ENCODE measurements around the gene SLC7A7. TPM values are rescaled to one million over a fixed set of nuclear protein-coding genes. Genes with fewer than 3 reads are reported as not detected.

Gene SLC7A7
- polyA plus RNA-seq, 2 of the 4 experiments (the other 2 are of a cell fraction): 44.2 to 86.8 TPM

- 83% methylated on average over 26 of the region's 26 CpGs for WGBS (ENCODE audit: missing lambda C conversion rate)
- DNase-seq (ENCODE audit: low read depth in 1 of 2, low spot score in 1 of 2) (no peak), ATAC-seq (no peak), FAIRE-seq (no peak)
- CTCF ChIA-PET: interaction anchor here (0.5 to 14.1 kb wide), 9 partner anchors 6 to 420 kb away, joined by 3 to 259 read pairs (median 9); partner anchors contain the start of gene LRP10
- no peak overlapping the region for H3K27ac ChIP-seq
- no peaks in the 10 kb centered on the region for H3K9me3 ChIP-seq
- TF ChIP-seq PHF8 (IDR thresholded peaks at IDR 0.05; ENCODE audit: borderline replicate concordance, low read depth) (no peak), HES2 (IDR thresholded peaks at IDR 0.05) (no peak)
- POLR2A ChIA-PET: no interaction called here
- no peak overlapping the region for H3K4me2 ChIP-seq
- H3K4me1 ChIP-seq: no peaks in the 10 kb centered on the region
- H3K4me3 ChIP-seq: no peak overlapping the region
Measured at GRCh38 chr14:22845821-22846625, 30.8 kb upstream of the SLC7A7 start.

DNA sequence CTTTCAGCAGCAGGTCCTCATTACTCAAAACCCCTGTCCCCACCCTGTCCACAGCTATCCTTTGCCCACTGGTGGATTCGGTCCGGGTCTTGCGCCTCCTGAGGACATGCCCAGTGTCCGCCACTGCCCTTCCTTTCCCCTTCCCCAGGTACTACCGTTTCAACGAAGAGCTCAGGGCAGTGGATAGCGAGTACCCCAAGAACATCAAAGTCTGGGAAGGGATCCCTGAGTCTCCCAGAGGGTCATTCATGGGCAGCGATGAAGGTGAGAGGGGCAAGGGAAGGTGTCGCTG lies 29.8 kb upstream of the SLC7A7 start:
- WGBS (ENCODE audit: missing lambda C conversion rate): 81% methylated on average over 9 of the region's 9 CpGs
- POLR2A ChIA-PET: interaction anchor here (0.6 kb wide), 1 partner anchor 55 kb away, joined by 3 read pairs; no protein-coding TSS in a partner anchor
- FAIRE-seq (no peak), DNase-seq (ENCODE audit: low read depth in 1 of 2, low spot score in 1 of 2) (no peak), ATAC-seq (no peak)
- H3K4me3 ChIP-seq: no peak overlapping the region
- no peak overlapping the region for H3K27ac ChIP-seq
- TF ChIP-seq NFE2L2 (conservative IDR thresholded peaks at IDR 0.05; ENCODE audit: low read length): no peak
- TF ChIP-seq ZFP36 (IDR thresholded peaks at IDR 0.05; ENCODE audit: borderline replicate concordance, partially characterized antibody): no peak
- no peak for TF ChIP-seq JUN (IDR thresholded peaks at IDR 0.05)
- TF ChIP-seq CHD2 (IDR thresholded peaks at IDR 0.05; ENCODE audit: low read length, partially characterized antibody): no peak
- no peak for TF ChIP-seq RARB (CRISPR knock-in tag; IDR thresholded peaks at IDR 0.05)
- TF ChIP-seq HOXB13 (CRISPR knock-in tag; IDR thresholded peaks at IDR 0.05; ENCODE audit: low read depth): no peak
- no peak for TF ChIP-seq BCL3 (IDR thresholded peaks at IDR 0.05)
- TF ChIP-seq, protein P1, sequence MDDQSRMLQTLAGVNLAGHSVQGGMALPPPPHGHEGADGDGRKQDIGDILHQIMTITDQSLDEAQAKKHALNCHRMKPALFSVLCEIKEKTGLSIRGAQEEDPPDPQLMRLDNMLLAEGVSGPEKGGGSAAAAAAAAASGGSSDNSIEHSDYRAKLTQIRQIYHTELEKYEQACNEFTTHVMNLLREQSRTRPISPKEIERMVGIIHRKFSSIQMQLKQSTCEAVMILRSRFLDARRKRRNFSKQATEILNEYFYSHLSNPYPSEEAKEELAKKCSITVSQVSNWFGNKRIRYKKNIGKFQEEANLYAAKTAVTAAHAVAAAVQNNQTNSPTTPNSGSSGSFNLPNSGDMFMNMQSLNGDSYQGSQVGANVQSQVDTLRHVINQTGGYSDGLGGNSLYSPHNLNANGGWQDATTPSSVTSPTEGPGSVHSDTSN (IDR thresholded peaks at IDR 0.05): no peak
- no peak for TF ChIP-seq EP300 (IDR thresholded peaks at IDR 0.05)
- TF ChIP-seq RCOR1 (IDR thresholded peaks at IDR 0.05; ENCODE audit: low read depth, low read length): no peak
- TF ChIP-seq, protein P2, sequence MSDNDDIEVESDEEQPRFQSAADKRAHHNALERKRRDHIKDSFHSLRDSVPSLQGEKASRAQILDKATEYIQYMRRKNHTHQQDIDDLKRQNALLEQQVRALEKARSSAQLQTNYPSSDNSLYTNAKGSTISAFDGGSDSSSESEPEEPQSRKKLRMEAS (IDR thresholded peaks at IDR 0.05): no peak
- TF ChIP-seq EHMT2 (IDR thresholded peaks at IDR 0.05; ENCODE audit: low read depth): no peak
- no peak overlapping the region for H3K4me2 ChIP-seq
- H3K9me3 ChIP-seq: no peaks in the 10 kb centered on the region
- CTCF ChIA-PET: interaction anchor here (0.7 to 14.1 kb wide), 7 partner anchors 7 to 419 kb away, joined by 3 to 195 read pairs (median 8); partner anchors contain the start of gene MRPL52
- no peaks in the 10 kb centered on the region for H3K4me1 ChIP-seq

GRCh38 chr14:22844221-22845102 lies 29.2 kb upstream of the SLC7A7 start:
- Histone ChIP-seq H3K4me3 (no peak overlapping the region), H3K4me2 (no peak overlapping the region), H3K4me1 (no peaks in the 10 kb centered on the region), H3K9me3 (no peaks in the 10 kb centered on the region), H3K27ac (no peak overlapping the region)
- ChIA-PET POLR2A (interaction anchor here (0.6 kb wide), 1 partner anchor 54 kb away, joined by 3 read pairs; no protein-coding TSS in a partner anchor), CTCF (interaction anchor here (0.6 to 14.1 kb wide), 8 partner anchors 8 to 288 kb away, joined by 3 to 195 read pairs (median 6); partner anchors contain the start of gene MRPL52)
- ATAC-seq: no peak
- 91% methylated on average over 18 of the region's 22 CpGs for WGBS (ENCODE audit: missing lambda C conversion rate)
- no peak for TF ChIP-seq POLR2A (IDR thresholded peaks at IDR 0.05; ENCODE audit: low read length)
- TF ChIP-seq GATA3 (IDR thresholded peaks at IDR 0.05; ENCODE audit: borderline replicate concordance): no peak
- TF ChIP-seq EP300 (IDR thresholded peaks at IDR 0.05): no peak
- no peak for TF ChIP-seq CTCF (IDR thresholded peaks at IDR 0.05)
- TF ChIP-seq SREBF2 (IDR thresholded peaks at IDR 0.05): no peak
- TF ChIP-seq JUNB (IDR thresholded peaks at IDR 0.05): no peak
- TF ChIP-seq, protein P3, sequence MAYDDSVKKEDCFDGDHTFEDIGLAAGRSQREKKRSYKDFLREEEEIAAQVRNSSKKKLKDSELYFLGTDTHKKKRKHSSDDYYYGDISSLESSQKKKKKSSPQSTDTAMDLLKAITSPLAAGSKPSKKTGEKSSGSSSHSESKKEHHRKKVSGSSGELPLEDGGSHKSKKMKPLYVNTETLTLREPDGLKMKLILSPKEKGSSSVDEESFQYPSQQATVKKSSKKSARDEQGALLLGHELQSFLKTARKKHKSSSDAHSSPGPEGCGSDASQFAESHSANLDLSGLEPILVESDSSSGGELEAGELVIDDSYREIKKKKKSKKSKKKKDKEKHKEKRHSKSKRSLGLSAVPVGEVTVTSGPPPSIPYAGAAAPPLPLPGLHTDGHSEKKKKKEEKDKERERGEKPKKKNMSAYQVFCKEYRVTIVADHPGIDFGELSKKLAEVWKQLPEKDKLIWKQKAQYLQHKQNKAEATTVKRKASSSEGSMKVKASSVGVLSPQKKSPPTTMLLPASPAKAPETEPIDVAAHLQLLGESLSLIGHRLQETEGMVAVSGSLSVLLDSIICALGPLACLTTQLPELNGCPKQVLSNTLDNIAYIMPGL (CRISPR knock-in tag; IDR thresholded peaks at IDR 0.05; ENCODE audit: borderline replicate concordance): no peak
- TF ChIP-seq NPAS2 (CRISPR knock-in tag; IDR thresholded peaks at IDR 0.05; ENCODE audit: borderline replicate concordance): no peak
- no peak for TF ChIP-seq ESRRA (IDR thresholded peaks at IDR 0.05; ENCODE audit: borderline replicate concordance, low read length)
- TF ChIP-seq FOXS1 (CRISPR knock-in tag; IDR thresholded peaks at IDR 0.05): no peak
- TF ChIP-seq MYC (IDR thresholded peaks at IDR 0.05; ENCODE audit: borderline replicate concordance, low read length): no peak
- no peak for DNase-seq (ENCODE audit: low read depth in 1 of 2, low spot score in 1 of 2)
- FAIRE-seq: no peak
